Natural killer cell (primary cell): Measurements from ENCODE around the gene POLR3B. TPM values are rescaled to one million over a fixed set of nuclear protein-coding genes. Genes with fewer than 3 reads are reported as not detected.
"Not testable (repeated sequence)": the region's sequence is repeated elsewhere in the genome, so short reads cannot be mapped to it uniquely, and the experiment has no call there.

Experiments
- ATAC-seq, 3 donors: fragments of 150-1000 bp in 2 of 3; fragments of 200-7000 bp in 1 of 3; cut with Tn5 transposase; 1 replicate in 1 of 3; 2 replicates in 2 of 3; pipeline ENCODE4 v1.10.0; 2021; ENCODE audit warnings: mild to moderate bottlenecking in 2 of 3, moderate library complexity in 2 of 3
- DNase-seq, 2 donors: peaks; one replicate each; pipeline versions ENCODE4 v3.0.0 to v3.0.0-alpha.2; 2013 to 2021; ENCODE audit warnings: mixed read lengths in 1 of 2
- H3K27ac ChIP-seq: one replicate; pipeline ENCODE4 v1.5.1; 2013; ENCODE audit warnings: mild to moderate bottlenecking, low read length
- H3K27me3 ChIP-seq: one replicate; pipeline ENCODE4 v1.6.1; 2013; ENCODE audit warnings: low read length; ENCODE audit not compliant: control insufficient read depth, insufficient read depth
- H3K36me3 ChIP-seq: one replicate; pipeline ENCODE4 v1.6.1; 2013; ENCODE audit warnings: low read length; ENCODE audit not compliant: control insufficient read depth, insufficient read depth
- H3K4me1 ChIP-seq: one replicate; pipeline ENCODE4 v1.6.1; 2013; ENCODE audit warnings: low read length; ENCODE audit not compliant: control insufficient read depth, insufficient read depth
- H3K4me3 ChIP-seq: one replicate; pipeline ENCODE4 v1.5.1; 2013; ENCODE audit warnings: low read length
- H3K9me3 ChIP-seq: one replicate; pipeline ENCODE4 v1.6.1; 2013; ENCODE audit warnings: low read length; ENCODE audit not compliant: control insufficient read depth, insufficient read depth
- H3K27ac Mint-ChIP-seq, 2 donors: one replicate each; pipeline ENCODE4 v1.8.0; 2022; ENCODE audit warnings: mild to moderate bottlenecking in 2 of 2, mixed read lengths in 2 of 2, moderate library complexity in 1 of 2
- H3K27me3 Mint-ChIP-seq, 2 donors: one replicate each; pipeline ENCODE4 v1.8.0; 2022; ENCODE audit warnings: low read depth in 2 of 2, mixed read lengths in 2 of 2
- H3K36me3 Mint-ChIP-seq: one replicate; pipeline ENCODE4 v1.8.0; 2022; ENCODE audit warnings: mixed read lengths
- H3K4me1 Mint-ChIP-seq, 2 donors: one replicate each; pipeline ENCODE4 v1.8.0; 2022; ENCODE audit warnings: mixed read lengths in 2 of 2
- H3K4me3 Mint-ChIP-seq: one replicate; pipeline ENCODE4 v1.8.0; 2022; ENCODE audit warnings: mild to moderate bottlenecking, moderate library complexity, mixed read lengths
- H3K9me3 Mint-ChIP-seq, 2 donors: one replicate each; pipeline ENCODE4 v1.8.0; 2022; ENCODE audit warnings: mixed read lengths in 2 of 2
- WGBS: methylation state at CpG from one replicate; pipeline ENCODE4 v1.1.7; 2013; ENCODE audit warnings: missing lambda C conversion rate; ENCODE audit not compliant: insufficient coverage; 5-methylcytosine and 5-hydroxymethylcytosine counted together
- intact Hi-C: fragments of 100-400 bp; cut with micrococcal nuclease; formaldehyde crosslinking; loops from one replicate; pipeline ENCODE4 v1.14.2; 2022
- total RNA-seq, 4 donors: library from RNA; stranded (reverse); fragments of 120-200 nt in 1 of 4; gene quantifications; one replicate each; pipeline versions ENCODE4 v1.2.3 to v1.2.4, GENCODE V29; 2013 to 2022
- TF ChIP-seq, protein P1 (sequence below): fragments of 200-600 bp; IDR thresholded peaks from one replicate; pipeline ENCODE4 v1.8.0; 2022; ENCODE audit warnings: antibody characterized with exemption

Gene POLR3B
- total RNA-seq, 3 donors from 2014 or later (not counting 1 experiment from before 2014, with no cell fraction given), result 3.8 to 8.1 (median 5.4) TPM

GRCh38 chr12:106309671-106310505, 47.7 kb upstream of the POLR3B start:
- Histone ChIP-seq H3K27ac (no peak overlapping the region), H3K27me3 (no peaks in the 10 kb centered on the region), H3K4me3 (no peak overlapping the region), H3K9me3 (no peaks in the 10 kb centered on the region), H3K4me1 (peaks cover 7% of the 10 kb centered on the region), H3K36me3 (peaks cover 10% of the 10 kb centered on the region)
- intact Hi-C loops, result no loop called here
- no peak for ATAC-seq
- peak overlapping the region; percentile 45 to 69 for H3K27ac Mint-ChIP-seq
- TF ChIP-seq, protein P1, sequence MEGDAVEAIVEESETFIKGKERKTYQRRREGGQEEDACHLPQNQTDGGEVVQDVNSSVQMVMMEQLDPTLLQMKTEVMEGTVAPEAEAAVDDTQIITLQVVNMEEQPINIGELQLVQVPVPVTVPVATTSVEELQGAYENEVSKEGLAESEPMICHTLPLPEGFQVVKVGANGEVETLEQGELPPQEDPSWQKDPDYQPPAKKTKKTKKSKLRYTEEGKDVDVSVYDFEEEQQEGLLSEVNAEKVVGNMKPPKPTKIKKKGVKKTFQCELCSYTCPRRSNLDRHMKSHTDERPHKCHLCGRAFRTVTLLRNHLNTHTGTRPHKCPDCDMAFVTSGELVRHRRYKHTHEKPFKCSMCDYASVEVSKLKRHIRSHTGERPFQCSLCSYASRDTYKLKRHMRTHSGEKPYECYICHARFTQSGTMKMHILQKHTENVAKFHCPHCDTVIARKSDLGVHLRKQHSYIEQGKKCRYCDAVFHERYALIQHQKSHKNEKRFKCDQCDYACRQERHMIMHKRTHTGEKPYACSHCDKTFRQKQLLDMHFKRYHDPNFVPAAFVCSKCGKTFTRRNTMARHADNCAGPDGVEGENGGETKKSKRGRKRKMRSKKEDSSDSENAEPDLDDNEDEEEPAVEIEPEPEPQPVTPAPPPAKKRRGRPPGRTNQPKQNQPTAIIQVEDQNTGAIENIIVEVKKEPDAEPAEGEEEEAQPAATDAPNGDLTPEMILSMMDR, result no peak
- H3K4me1 Mint-ChIP-seq, result peaks cover 46 to 53% of the 10 kb centered on the region in 2 donors
- no peaks in the 10 kb centered on the region for H3K9me3 Mint-ChIP-seq
- no peaks in the 10 kb centered on the region for H3K27me3 Mint-ChIP-seq
- DNase-seq, result no peak
- no peak overlapping the region for H3K4me3 Mint-ChIP-seq
- 92% methylated on average over 7 of the region's 7 CpGs for WGBS
- H3K36me3 Mint-ChIP-seq, result no peaks in the 10 kb centered on the region

DNA sequence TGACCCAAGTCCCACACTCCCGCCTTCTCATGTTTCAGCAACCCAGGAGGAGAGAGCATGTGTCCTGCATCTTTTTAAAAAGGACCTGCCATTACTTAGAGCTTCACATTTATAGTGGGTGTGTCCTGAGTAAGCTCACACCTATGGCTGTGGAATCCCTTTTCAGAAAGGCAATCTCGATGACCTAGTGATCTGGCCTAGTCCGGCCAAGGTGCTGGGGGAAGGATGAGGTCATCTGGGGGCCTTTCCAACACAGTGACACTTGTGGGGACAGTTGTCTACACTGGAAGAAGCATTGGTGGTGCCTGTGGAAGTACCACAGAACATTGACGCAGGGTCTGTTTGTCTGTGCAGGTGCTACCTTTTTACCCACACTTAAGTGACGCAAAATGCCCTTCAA, 46.9 kb upstream of the POLR3B start:
- intact Hi-C loops, result no loop called here
- H3K4me1 Mint-ChIP-seq, result peaks cover 38 to 49% of the 10 kb centered on the region in 2 donors
- DNase-seq, result no peak
- TF ChIP-seq, protein P1, result no peak
- Histone ChIP-seq H3K27me3 (no peaks in the 10 kb centered on the region), H3K9me3 (no peaks in the 10 kb centered on the region), H3K36me3 (peaks cover 18% of the 10 kb centered on the region), H3K4me3 (no peak overlapping the region), H3K27ac (no peak overlapping the region), H3K4me1 (peaks cover 7% of the 10 kb centered on the region)
- peak overlapping the region; percentile 45 to 69 for H3K27ac Mint-ChIP-seq
- ATAC-seq, result peak in 1 of 3 donors; percentile 14
- no peak overlapping the region for H3K4me3 Mint-ChIP-seq
- no peaks in the 10 kb centered on the region for H3K9me3 Mint-ChIP-seq
- H3K27me3 Mint-ChIP-seq, result no peaks in the 10 kb centered on the region
- peaks cover 8% of the 10 kb centered on the region for H3K36me3 Mint-ChIP-seq
- WGBS, result 86% methylated on average over 5 of the region's 5 CpGs

- Mint-ChIP-seq H3K4me1 (peaks cover 34 to 46% of the 10 kb centered on the region in 2 donors), H3K27ac (peak overlapping the region; percentile 39 to 69), H3K9me3 (no peaks in the 10 kb centered on the region), H3K36me3 (peaks cover 9% of the 10 kb centered on the region), H3K27me3 (no peaks in the 10 kb centered on the region), H3K4me3 (no peak overlapping the region)
- DNase-seq (no peak), ATAC-seq (no peak)
- no peak overlapping the region for H3K4me3 ChIP-seq
- TF ChIP-seq, protein P1, result no peak
- H3K4me1 ChIP-seq, result peaks cover 7% of the 10 kb centered on the region
- H3K36me3 ChIP-seq, result peaks cover 23% of the 10 kb centered on the region
- H3K27me3 ChIP-seq, result no peaks in the 10 kb centered on the region
- no peaks in the 10 kb centered on the region for H3K9me3 ChIP-seq
- intact Hi-C loops, result no loop called here
- no peak overlapping the region for H3K27ac ChIP-seq
- 57% methylated on average over 8 of the region's 8 CpGs for WGBS
These were observed 46.4 kb upstream of the POLR3B start for GRCh38 chr12:106311139-106311538.

DNA sequence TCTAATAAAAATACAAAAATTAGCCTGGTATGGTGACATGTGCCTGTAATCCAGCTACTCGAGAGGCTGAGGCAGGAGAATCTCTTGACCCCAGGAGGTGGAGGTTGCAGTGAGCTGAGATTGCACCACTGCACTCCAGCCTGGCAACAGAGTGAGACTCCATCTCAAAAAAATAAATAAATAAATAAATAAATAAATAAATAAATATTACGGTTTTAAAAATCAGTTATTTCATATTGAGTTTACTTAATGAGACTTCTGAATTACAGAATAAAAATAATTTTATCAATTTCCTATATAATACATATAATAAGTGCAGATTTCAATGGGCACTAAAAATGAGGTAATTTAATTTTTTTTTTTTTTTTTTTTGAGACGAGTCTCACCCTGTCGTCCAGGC, 44.1 kb upstream of the POLR3B start:
- not testable (repeated sequence) for H3K4me3 Mint-ChIP-seq

More for the DNA sequence above, 44.1 kb upstream of the POLR3B start:
- ATAC-seq, H3K9me3 Mint-ChIP-seq, H3K27me3 Mint-ChIP-seq, intact Hi-C loops, H3K4me3 ChIP-seq, H3K36me3 Mint-ChIP-seq, H3K27ac ChIP-seq, DNase-seq, H3K27me3 ChIP-seq, H3K4me1 ChIP-seq, H3K27ac Mint-ChIP-seq, H3K9me3 ChIP-seq: not testable (repeated sequence)
- peaks cover 39% of the 10 kb centered on the region for H3K36me3 ChIP-seq
- WGBS, result 100% methylated on average over 3 of the region's 4 CpGs
- H3K4me1 Mint-ChIP-seq, result peaks cover 27 to 38% of the 10 kb centered on the region in 2 donors
